ENCODE results near the gene IDI2.
"Not testable (repeated sequence)": the region's sequence is repeated elsewhere in the genome, so short reads cannot be mapped to it uniquely, and the experiment has no call there.

IDI2 gene

GRCh38 chr10:1045415-1045814 lies 19.8 kb upstream of the IDI2 start:
- no peak for DNase-seq

- DNase-seq, result no peak
These were observed 19.3 kb upstream of the IDI2 start for GRCh38 chr10:1044964-1045363.

- no peak for DNase-seq
These were observed 18.5 kb upstream of the IDI2 start for GRCh38 chr10:1044146-1044545.

GRCh38 chr10:1043532-1043995 lies 17.9 kb upstream of the IDI2 start:
- no peak for DNase-seq

- DNase-seq, result no peak
These were observed 15.9 kb upstream of the IDI2 start for GRCh38 chr10:1041514-1041913.

- no peak for DNase-seq
These were observed 14.5 kb upstream of the IDI2 start for GRCh38 chr10:1040133-1040532.

GRCh38 chr10:1038769-1039168 lies 13.1 kb upstream of the IDI2 start:
- DNase-seq, result not testable (repeated sequence)

- DNase-seq, result no peak
These were observed 11.4 kb upstream of the IDI2 start for GRCh38 chr10:1037098-1037497.

- DNase-seq, result no peak
These were observed 10.7 kb upstream of the IDI2 start for GRCh38 chr10:1036341-1036791.

GRCh38 chr10:1035201-1035600 lies 9.5 kb upstream of the IDI2 start:
- no peak for DNase-seq

GRCh38 chr10:1034758-1035157 lies 9.1 kb upstream of the IDI2 start:
- DNase-seq, result no peak

- DNase-seq, result no peak
These were observed 7.9 kb upstream of the IDI2 start for GRCh38 chr10:1033601-1034000.

GRCh38 chr10:1029838-1030237 lies 4.2 kb upstream of the IDI2 start:
- DNase-seq, result no peak

GRCh38 chr10:1026578-1026977 lies 919 bp upstream of the IDI2 start:
- no peak for DNase-seq

GRCh38 chr10:1024103-1024502 lies 1.6 kb downstream of the IDI2 start:
- DNase-seq, result no peak

- DNase-seq, result no peak
These were observed 3.2 kb downstream of the IDI2 start for GRCh38 chr10:1022413-1022812.

- no peak for DNase-seq
These were observed 4.7 kb downstream of the IDI2 start for GRCh38 chr10:1020958-1021357.

- no peak for DNase-seq
These were observed 5.2 kb downstream of the IDI2 start for GRCh38 chr10:1020460-1020859.

GRCh38 chr10:1019362-1019761 lies 6.3 kb downstream of the IDI2 start:
- DNase-seq, result no peak

GRCh38 chr10:1015688-1016087 lies 10.0 kb downstream of the IDI2 start:
- DNase-seq, result no peak

- DNase-seq, result no peak
These were observed 14.0 kb downstream of the IDI2 start for GRCh38 chr10:1011696-1012095.

GRCh38 chr10:1010703-1011102 lies 15.0 kb downstream of the IDI2 start:
- no peak for DNase-seq

GRCh38 chr10:1009947-1010346 lies 15.7 kb downstream of the IDI2 start:
- not testable (repeated sequence) for DNase-seq

GRCh38 chr10:1009071-1009494 lies 16.6 kb downstream of the IDI2 start:
- DNase-seq, result no peak

- no peak for DNase-seq
These were observed 18.1 kb downstream of the IDI2 start for GRCh38 chr10:1007583-1007982.

- no peak for DNase-seq
These were observed 19.1 kb downstream of the IDI2 start for GRCh38 chr10:1006573-1006972.

Measured in NCI-H69 (cell line).